ENCODE measurements around the gene TSPAN31. TPM values are rescaled to one million over a fixed set of nuclear protein-coding genes. Genes with fewer than 3 reads are reported as not detected.

The TSPAN31 gene
- total and polyA plus RNA-seq, 2 of the 8 experiments (the other 6 are each of a cell fraction or from before 2014, with no cell fraction given) = 15.8 to 31.4 TPM

DNA sequence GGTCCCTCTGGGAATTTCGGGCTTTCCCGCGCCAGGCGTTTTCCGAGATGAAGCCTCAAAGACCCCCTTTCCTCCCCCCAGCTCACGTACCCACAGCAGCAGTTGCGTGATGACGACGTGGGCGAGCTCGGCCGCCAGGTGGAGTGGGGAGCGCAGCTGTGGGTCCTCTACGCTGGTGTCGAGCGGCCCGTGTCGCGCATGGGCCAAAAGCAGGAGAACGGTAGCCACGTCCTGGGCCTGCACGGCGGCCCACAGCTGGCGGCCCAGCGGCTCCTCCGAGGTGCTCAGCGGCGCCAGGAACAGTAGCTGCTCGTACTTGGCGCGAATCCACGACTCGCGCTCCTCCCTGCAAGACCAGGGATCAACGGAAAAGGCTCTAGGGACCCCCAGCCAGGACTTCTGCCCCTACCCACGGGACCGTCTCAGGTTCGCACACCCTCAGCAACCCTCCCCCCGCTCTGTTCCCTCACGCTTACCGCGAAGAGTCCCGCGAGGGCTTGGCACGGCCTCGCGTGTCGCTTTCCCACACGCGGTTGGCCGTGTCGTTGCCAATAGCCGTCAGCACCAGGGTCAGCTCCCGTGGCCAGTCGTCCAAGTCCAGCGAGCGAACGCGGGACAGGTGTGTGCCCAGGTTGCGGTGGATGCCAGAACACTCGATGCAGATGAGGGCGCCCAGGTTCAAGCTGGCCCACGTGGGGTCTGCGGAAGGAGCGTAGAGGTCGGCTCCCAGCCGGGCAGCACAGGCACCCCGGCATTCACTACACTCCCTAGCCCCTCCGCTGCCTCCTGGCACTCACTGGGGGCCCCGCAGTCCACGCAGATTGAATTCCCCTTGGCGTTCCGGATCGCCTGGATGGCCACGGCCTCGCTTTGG is 17.7 kb upstream of the TSPAN31 start (continued):
- TF ChIP-seq PHF8 (conservative IDR thresholded peaks at IDR 0.05; ENCODE audit: low read depth, low read length) = no peak
- TF ChIP-seq CBX5 (IDR thresholded peaks at IDR 0.05; ENCODE audit: low read depth, low read length) = no peak
- no peak for TF ChIP-seq EGR1 (IDR thresholded peaks at IDR 0.05; ENCODE audit: borderline replicate concordance, low read depth, low read length)
- TF ChIP-seq, protein P1, sequence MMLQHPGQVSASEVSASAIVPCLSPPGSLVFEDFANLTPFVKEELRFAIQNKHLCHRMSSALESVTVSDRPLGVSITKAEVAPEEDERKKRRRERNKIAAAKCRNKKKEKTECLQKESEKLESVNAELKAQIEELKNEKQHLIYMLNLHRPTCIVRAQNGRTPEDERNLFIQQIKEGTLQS (IDR thresholded peaks at IDR 0.05; ENCODE audit: insufficient read depth, low read depth, low read length) = no peak
- no peak for TF ChIP-seq POU5F1 (IDR thresholded peaks at IDR 0.05; ENCODE audit: low read depth, low read length)
- no peak for TF ChIP-seq JUN (IDR thresholded peaks at IDR 0.05; ENCODE audit: low read depth, low read length)
- TF ChIP-seq RFX5 (IDR thresholded peaks at IDR 0.05; ENCODE audit: borderline replicate concordance, low read depth, low read length) = no peak
- no peak for TF ChIP-seq SP2 (IDR thresholded peaks at IDR 0.05; ENCODE audit: low read length)
- TF ChIP-seq NANOG (IDR thresholded peaks at IDR 0.05; ENCODE audit: insufficient read depth, low read depth, low read length, poor library complexity, severe bottlenecking) = no peak
- TF ChIP-seq EZH2 (IDR thresholded peaks at IDR 0.05; ENCODE audit: low read depth, low read length, severe bottlenecking) = peak; percentile 80
- TF ChIP-seq TEAD4 (IDR thresholded peaks at IDR 0.05; ENCODE audit: low read depth, low read length) = no peak
- no peak for TF ChIP-seq RBBP5 (IDR thresholded peaks at IDR 0.05; ENCODE audit: borderline replicate concordance, low read depth, low read length)
- no peak for TF ChIP-seq TAF7 (optimal IDR thresholded peaks at IDR 0.05; ENCODE audit: borderline replicate concordance, low read depth, low read length)
- no peak for TF ChIP-seq TAF1 (IDR thresholded peaks at IDR 0.05; ENCODE audit: low read depth, low read length)
- no peak for TF ChIP-seq SIRT6 (IDR thresholded peaks at IDR 0.05; ENCODE audit: low read length)
- TF ChIP-seq, protein P2, sequence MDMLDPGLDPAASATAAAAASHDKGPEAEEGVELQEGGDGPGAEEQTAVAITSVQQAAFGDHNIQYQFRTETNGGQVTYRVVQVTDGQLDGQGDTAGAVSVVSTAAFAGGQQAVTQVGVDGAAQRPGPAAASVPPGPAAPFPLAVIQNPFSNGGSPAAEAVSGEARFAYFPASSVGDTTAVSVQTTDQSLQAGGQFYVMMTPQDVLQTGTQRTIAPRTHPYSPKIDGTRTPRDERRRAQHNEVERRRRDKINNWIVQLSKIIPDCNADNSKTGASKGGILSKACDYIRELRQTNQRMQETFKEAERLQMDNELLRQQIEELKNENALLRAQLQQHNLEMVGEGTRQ (IDR thresholded peaks at IDR 0.05; ENCODE audit: low read length) = no peak
- TF ChIP-seq RAD21 (IDR thresholded peaks at IDR 0.05 in 1 of 2, conservative IDR thresholded peaks at IDR 0.05 in 1 of 2; ENCODE audit: low read depth in 2 of 2, low read length in 2 of 2) = no peak
- TF ChIP-seq GABPA (IDR thresholded peaks at IDR 0.05; ENCODE audit: borderline replicate concordance, insufficient read depth, low read length) = no peak
- TF ChIP-seq ZNF274 (IDR thresholded peaks at IDR 0.05; ENCODE audit: borderline replicate concordance, extremely low read depth, low read length) = no peak
- TF ChIP-seq BCL11A (IDR thresholded peaks at IDR 0.05; ENCODE audit: low read depth in 2 of 2, low read length in 2 of 2) = no peak
- no peak for TF ChIP-seq CREB1 (IDR thresholded peaks at IDR 0.05)
- no peak for TF ChIP-seq YY1 (IDR thresholded peaks at IDR 0.05; ENCODE audit: low read depth, low read length)
- no peak for TF ChIP-seq CHD1 (IDR thresholded peaks at IDR 0.05; ENCODE audit: low read depth, low read length)

Data from H1 (cell line).